ENCODE results near the gene HDAC9.
"Not testable (repeated sequence)": the region's sequence is repeated elsewhere in the genome, so short reads cannot be mapped to it uniquely, and the experiment has no call there.

HDAC9 gene

DNA sequence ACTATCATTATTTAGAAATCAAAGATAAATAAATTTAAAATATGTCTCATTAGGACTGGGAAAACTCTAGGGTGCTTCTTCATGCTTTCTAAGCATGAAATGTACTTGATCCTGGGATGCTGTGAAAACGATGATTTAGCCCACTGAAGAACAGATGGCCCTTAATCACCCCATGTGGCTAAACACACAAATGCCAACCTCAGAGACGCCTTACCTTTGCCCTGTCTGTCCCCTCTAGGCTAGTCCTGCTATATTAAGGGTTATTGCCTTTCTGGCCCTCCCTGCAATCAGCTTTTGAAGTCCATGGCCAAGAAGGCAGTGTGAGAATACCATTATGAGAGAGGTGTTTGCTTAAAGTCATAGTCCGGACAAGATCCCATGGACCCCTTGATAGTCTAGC is 404.7 kb downstream of the HDAC9 start:
- DNase-seq (ENCODE audit: low read depth), result no peak

DNA sequence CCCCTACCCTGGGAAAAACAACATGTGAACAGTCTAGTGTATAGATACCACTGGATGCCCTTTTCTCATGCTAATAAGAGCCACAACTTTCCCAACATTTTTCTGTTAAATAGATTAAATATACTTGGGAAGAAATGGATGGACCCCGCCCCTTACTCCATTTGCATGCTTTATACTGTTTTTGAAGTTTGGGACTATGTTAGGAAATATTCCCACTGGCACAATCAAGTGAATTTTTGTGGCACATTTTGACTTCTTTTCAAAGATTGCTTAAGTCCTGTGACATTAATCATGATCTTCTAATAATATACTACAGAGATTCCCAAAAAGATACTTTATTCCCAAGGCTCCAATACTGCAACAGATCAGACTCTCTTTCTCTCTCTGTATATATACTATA is 405.3 kb downstream of the HDAC9 start:
- DNase-seq (ENCODE audit: low read depth), result no peak

DNA sequence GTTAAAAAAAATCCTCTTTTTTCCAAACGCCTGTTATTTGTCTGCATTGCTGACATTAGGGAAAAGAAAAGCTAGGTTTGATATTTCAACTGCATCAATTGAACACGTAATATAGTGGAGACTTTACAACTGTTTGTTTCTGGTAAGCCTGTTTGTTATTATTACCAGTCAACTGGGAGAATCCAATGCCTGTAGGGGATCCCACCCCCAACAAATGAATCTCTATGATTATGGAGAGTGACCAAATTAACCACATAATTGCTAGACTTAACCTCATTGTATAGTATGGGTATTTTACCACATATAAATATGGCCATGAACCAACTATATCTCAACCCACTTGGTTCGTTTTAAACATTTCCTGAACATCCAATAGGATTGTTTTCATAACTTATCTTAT is 405.8 kb downstream of the HDAC9 start:
- DNase-seq (ENCODE audit: low read depth), result no peak

DNA sequence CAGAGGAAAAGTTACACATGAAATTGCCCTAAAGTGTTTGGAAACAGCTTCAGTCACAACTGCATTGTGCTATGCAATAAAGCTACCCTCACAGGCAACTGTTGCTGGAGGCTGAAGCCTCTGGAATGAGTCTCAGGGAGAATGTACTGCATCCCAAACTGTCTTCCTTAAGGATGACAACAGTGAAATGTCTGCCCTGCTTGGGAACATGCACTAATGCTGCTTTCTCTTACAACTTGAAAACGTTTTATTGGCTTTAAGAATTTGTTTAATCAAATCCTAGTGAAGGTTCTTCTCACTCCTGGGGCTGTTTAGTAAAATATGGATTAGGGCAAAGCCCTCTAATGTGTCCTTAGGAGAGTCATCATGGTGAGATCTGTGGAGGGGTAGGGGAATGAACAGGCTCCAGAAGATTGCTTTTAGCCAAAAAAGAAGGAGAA is 406.5 kb downstream of the HDAC9 start:
- no peak for DNase-seq (ENCODE audit: low read depth)

DNA sequence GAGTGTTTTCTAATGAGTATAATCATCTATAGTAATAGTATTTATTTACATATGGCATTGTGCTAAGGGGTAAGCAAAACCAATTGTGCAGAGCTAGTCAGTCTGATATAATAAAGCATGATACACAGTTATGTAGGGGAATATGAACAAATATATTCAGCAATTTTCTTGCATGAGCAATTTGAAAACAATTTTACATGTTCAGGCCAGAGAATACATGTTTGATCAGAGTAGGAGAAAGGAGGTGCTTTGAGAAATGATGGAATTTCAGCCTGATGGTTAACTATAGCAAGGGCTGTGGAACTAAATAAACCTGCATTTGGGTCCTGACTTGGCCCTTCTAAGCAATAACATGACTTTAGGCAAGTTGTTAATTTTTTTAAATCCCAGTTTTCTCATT is 407.3 kb downstream of the HDAC9 start:
- DNase-seq (ENCODE audit: low read depth), result no peak

DNA sequence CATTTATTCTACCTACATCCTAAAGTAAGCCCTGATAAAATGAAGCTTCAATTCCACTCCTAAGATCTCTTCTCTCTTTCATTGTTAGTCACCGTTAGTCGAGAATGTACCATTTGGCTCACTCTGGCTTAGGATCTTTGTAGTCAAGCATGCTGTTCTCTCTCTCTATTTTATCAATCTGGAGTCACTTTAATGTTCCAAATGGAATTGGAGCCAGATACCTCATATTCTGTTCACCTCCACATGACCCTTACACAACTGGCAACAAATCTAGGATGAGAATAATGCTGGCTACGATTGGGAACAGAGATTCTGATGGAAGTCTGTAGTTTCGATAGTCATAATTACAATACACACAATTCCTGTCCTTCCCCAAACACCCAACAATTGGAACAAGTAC is 408.1 kb downstream of the HDAC9 start:
- no peak for DNase-seq (ENCODE audit: low read depth)

DNA sequence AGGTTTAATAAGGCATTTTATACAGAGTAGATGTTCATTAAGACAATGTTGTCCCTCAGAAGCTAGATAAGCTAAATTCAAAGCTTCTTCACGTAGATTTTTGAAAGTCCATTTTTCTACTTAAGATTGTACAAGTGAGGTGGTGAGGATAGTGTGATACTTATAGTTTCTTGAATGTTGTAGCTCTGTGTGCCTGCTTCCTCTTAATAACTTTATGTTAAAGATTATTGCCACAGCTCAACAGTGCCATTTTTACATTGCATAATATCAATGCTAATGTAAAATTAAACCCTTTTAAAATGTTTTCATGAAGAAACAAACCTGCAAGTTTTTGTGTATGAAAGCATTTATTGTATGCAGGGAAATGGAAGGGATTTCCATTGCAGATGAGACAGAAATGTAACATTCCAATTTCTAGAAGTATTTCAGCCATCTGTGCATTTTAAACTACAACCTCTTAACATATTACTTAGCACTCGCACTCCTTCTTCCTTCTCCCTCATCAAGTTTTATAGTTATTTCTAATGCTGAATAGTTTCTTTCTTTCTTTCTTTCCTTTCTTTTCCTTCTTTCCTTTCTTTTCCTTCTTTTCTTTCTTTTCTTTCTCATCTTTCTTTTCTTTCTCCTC is 409.9 kb downstream of the HDAC9 start:
- DNase-seq (ENCODE audit: low read depth), result no peak

DNA sequence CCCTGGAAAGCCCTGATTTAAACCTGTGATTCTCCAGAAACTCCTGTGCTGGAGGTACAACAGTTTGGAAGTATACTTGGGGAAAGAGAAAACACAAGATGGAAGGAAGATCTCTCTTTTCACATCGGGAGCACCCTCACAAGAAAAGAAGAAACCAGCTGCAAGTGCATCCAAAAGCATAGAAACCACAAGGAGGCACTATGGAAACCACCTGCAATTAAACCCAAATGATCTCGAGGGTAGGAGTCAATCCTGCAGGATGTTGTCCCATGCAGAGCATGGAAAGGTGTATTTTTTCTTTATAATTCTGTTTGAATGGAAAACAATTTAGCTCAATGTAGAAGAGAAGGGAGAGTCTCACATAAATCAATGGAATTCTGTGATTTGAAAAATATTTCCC is 411.4 kb downstream of the HDAC9 start:
- no peak for DNase-seq (ENCODE audit: low read depth)

DNA sequence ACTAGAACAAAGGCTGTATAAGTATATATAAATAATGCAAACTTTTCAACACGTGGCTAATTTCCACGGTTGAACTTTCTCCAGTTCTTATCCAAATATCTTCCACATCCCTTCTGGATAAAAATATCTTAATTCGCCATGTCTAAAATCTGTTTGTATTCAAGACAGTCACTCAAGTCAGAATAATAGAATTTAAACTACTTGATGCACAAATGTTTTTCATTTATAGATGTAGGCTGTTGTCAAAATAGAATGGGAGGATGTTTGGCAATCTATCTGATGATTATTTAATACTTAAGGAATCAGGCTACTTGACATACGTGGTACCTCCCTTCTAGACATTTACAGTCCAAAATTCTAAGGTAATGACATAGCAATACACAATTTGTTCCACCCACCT is 417.6 kb downstream of the HDAC9 start:
- no peak for DNase-seq (ENCODE audit: low read depth)

DNA sequence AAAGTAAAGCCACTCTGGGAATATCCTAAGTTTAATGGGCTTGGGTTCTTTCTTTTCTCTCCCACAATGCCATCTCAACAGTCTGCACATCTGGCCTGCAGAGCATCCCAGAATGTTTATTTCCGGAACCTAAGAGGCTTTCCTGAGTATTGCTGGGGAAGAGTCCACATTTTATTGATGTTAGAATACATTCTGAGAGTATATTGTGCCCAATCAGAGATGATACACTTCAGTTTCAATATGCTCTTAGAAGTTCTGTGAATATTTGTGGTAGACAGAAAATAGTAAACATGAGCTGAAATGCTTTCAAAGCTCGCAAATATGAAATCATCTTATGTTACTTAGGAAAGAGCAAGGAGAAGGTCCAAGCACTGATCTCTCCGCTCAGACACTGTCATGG is 421.3 kb downstream of the HDAC9 start:
- DNase-seq (ENCODE audit: low read depth), result no peak

DNA sequence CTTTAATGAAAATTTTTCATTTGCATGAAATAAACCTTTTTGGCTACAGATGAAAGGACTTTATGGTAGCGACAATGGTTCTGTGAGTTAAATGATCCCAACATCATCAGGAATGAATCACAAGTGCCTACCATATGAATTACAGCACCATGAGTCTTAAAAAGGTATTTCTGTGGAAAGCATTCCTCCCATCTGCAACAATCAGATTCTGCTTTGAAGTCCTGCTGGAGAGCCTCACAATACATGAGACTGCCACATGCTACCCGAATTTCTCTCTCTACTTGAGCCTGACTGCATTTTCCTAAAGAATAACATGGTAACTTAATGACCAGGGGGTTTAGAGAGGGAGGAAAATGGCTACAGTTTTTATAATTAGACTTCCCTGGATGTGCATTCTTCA is 431.6 kb downstream of the HDAC9 start:
- no peak for DNase-seq (ENCODE audit: low read depth)

DNA sequence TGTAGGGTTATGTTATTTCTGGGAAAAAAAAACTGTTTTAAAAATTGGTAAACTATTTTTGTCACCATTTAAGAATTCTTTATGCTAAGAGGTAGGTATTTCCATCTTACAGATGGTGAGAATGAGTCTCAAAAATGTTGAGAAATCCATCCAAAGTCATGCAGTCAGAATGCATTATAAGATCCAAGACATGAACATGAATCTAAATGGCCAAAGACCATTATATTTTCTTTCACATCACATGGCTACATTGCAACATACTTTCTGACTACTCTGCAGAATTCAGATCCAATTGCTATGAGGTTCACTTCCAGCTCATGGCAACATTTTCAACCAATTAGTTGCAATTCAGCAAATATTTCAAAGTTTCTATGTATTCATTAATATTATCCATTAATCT is 440.7 kb downstream of the HDAC9 start:
- DNase-seq (ENCODE audit: low read depth), result no peak

DNA sequence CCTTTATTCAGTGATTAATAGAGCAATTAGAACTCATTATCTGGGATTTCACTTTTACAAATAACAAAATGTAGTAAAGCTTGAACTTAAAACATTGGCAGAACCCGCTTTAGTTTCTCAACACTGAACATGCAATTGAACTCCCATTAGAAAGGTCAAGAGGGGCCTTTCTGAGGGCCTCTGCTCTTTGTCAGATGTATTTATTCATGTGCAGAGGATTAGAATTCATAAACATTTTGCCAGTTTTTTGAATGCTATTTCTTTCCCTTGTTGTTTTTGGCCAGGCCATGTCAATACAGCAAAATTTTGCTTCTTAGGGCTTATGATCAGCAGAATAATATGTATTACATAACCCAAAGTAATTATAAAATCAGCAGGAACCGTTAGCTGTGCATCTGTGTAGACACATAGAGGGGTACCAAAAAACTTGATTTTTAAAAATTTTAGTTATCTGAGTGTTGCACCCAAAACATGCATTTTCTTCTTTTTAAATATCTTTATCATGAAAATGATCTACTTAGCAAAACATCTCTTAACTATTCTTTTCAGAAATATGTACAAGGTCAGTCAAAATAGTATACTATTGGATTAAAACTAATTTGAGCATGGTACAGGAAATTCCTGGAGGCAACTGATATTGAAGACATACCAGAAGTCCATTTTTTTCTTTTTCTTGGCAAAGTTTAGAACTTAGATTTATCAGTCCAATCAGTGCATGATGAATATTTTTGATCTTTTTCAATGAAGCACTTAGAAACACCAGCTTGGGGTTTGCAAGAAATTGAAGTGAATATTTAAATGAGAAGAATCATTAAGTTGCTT is 444.4 kb downstream of the HDAC9 start:
- DNase-seq (ENCODE audit: low read depth), result no peak

DNA sequence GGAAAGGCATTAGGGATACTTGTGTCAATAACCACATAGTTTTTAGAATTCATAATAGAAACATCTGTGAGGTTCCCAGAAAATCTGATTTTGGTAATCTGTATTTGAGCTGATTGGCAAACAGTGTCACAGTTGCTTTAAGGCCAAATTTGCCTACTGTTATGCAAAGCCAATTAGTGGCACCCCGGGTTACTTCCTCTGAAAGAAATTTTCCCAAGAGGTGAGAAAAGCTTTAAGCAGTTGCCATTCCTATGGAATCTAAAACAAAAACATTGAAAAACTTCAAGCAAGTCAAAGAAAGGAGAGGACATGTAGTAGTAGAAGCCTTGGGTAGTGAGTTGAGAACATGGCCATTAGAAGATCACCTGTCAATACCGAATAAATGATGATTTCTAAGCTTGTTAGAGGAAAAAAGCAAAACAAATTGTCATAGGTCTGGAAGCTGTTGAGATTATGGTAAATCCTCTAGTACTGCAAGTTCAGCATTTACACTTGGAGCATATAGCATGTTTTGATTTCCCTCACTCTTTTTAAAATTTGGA is 445.1 kb downstream of the HDAC9 start:
- no peak for DNase-seq (ENCODE audit: low read depth)

DNA sequence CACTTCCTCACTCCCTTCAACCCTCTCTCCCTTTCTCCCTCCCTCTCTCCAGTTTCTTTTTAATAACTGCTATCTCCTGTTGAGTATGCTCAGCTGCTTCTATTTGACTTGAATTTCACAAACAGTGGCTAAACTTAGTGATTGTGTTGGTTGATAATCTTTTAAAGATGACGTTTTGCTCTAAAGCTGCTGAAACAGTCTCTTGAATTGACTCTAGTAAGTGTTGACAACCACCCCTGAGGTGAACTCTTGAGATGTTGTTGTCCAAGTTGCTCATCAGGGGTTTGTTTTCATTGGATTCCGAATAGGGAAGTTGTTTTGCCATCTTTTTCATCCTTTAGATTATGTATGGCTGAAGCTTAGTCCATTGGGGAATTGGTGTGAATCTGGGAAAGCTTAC is 445.7 kb downstream of the HDAC9 start:
- no peak for DNase-seq (ENCODE audit: low read depth)

DNA sequence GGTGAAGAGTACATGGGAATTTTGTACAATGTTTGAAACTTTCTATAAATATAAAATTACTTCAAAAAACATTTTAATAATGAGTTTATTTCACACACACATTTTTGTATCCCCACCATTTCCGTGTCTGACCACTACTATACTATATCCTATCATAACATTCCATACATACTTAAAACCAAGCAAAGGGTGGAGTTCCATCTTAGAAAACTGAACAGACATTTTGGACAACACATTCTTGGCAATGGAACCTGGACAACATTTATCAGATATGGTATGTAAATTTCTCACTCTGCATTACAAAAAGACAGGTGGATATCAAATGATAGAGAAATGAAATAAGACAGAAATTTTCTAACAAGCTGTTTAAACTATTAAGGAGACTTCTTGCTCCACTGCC is 453.0 kb downstream of the HDAC9 start:
- no peak for DNase-seq (ENCODE audit: low read depth)

DNA sequence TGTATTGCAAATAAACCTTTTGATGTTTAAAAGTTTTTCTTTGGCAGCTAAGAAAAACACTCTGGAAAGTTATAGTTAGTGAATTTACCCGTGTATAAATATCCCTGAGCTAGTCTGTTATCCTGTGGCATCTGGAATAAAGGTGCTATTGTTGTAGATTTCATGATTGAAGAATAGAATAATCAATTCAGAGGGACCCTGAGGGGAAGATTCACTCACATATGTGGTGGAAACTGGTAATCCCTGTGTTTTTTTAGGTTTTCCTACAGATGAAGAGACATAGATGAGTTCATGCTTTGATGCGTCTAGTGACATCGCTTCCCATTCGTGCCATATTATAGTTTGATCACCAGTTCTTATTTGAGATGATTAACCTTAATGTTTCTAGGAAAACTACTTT is 457.3 kb downstream of the HDAC9 start:
- DNase-seq (ENCODE audit: low read depth), result no peak

DNA sequence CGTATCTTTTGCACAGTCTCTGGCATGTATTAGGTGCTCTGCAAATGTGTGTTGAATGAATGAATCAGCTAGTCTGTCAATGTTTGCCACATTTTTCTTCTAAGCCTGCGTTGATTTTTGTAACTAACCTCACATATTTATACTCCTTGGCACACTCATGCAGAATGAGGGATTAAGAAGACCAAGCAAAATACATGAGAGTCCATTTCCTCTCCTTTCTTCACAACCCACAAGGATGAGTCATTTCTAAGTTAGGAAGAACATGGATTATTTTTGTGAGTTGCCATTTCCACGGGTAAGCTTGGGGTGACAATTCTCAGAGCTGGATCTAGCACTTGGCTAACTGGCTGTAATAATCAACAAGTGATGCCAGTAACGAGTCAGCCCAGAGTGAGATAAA is 463.1 kb downstream of the HDAC9 start:
- no peak for DNase-seq (ENCODE audit: low read depth)

DNA sequence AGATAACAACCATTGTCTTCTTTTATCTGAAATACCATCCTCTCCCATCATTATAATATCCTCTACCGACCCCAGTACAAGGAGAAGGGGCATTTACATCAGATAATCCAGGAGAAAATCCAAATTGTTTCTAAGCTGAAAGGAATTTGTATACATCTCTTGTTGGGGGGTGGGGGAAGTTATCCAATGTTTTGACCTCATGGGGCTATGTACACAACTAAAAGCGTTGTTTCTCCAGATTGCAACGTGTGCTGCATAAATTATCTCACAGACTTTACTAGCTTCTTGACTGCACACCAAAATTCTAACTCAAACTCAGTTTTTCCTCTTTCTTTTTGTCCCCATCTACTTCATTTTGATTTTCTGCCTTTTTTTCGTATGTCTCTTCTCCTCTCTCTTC is 465.2 kb downstream of the HDAC9 start:
- DNase-seq (ENCODE audit: low read depth), result no peak

DNA sequence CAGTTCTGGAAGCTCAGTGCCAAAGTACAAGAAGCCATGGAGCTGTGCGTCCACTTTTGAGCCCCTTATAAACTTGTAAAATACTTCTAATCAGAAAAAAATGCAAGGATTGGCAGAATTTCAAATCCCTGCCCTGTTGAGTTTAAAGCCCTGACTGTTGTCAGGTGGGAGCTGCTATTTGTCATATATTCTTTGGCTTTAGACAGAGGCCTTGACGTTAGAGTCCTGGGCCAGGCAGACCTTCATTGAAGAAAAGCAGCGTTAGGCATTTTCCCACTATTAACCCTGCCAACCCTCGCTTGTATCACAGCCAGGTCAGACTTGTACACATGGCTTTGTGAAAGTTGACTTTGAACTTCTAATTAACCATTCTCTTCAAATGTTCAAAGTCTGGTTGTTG is 466.5 kb downstream of the HDAC9 start:
- no peak for DNase-seq (ENCODE audit: low read depth)

DNA sequence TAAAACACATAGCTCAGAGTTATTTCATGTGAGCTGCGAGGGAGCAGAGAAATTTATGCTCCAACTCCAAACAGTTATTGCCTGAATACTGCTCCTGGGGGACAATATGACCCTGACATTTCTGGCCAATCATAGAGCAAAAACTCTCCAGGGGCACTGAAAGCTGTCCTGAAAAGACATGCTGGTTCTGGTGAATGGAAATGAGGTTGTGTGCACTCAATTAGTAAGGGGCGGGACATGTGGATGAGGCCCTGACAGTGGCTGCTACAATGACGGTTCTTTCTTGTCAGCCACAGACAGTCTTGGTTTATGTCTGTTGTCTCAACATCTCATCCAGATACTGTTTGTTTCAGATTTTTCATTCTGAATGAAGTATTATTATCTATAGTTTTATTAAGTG is 470.1 kb downstream of the HDAC9 start:
- DNase-seq (ENCODE audit: low read depth), result no peak

DNA sequence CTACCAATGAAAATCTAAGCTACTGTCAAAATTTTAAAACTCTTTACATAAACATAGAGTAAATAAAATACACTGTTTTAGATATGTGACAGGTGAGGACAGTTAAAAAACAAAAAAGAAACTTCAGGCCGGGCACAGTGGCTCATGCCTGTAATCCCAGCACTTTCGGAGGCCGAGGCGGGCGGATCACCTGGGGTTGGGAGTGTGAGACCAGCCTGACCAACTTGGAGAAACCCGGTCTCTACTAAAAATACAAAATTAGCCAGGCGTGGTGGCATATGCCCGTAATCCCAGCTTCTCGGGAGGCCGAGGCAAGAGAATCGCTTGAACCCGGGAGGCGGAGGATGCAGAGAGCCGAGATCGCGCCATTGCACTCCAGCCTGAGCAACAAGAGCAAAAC is 472.2 kb downstream of the HDAC9 start:
- DNase-seq (ENCODE audit: low read depth), result not testable (repeated sequence)

DNA sequence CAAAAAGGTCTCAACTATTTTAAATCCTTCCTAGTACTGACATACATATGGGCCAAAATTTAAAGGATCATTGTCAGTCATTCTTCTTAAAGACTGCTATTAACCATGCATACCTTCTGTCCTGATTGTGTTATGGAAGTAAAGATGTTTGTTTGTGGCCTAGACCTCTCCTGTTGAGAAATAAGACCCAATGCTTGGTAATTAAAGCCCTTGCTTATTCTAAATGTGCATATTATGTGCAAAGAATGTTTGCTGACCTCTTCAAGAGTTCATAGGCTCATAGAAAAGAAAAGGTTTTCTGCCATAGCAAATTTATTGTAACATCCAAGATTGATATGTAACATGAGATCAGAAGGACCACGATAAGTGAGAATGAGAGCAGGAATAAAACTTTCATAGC is 476.3 kb downstream of the HDAC9 start:
- DNase-seq (ENCODE audit: low read depth), result no peak

DNA sequence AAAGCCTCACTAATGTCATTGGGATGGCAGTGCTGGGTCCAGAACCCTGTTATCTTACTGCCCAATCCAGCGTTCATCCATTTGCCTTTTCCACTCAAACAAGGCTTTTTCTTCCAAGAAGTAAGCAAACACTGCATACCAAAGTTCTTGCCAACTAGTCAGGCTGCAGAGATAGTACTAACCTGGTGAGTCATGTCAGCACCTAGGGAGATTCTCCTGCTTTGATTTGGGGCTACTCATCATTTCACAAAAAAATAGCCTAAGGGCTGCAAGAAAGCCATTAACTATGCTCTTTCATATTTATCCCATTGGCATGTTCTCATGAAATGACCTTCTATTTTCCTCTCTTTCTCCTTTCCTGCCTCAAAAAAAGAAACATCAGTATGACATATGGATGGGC is 479.3 kb downstream of the HDAC9 start:
- DNase-seq (ENCODE audit: low read depth), result no peak
